GM12878 (cell line): Measurements from ENCODE around the gene TMEM259.

Experiments used
- CTCF ChIP-seq, 3 experiments: IDR thresholded peaks in 2 of 3; conservative IDR thresholded peaks in 1 of 3; 2 replicates each; pipeline ENCODE4 v1.5.1; 2011; ENCODE audit warnings: low read depth in 3 of 3, low read length in 3 of 3, mild to moderate bottlenecking in 3 of 3, control low read depth in 2 of 3, moderate library complexity in 2 of 3, inconsistent platforms in 1 of 3, mixed read lengths in 1 of 3; ENCODE audit not compliant: control insufficient read depth in 2 of 3, insufficient read depth in 1 of 3; ENCODE audit errors: extremely low read depth in 1 of 3
- EP300 ChIP-seq, 2 experiments: fragments of 150-350 bp in 1 of 2; IDR thresholded peaks; 2 replicates each; pipeline ENCODE4 v1.6.1; 2011 to 2012; ENCODE audit warnings: low read depth in 2 of 2, low read length in 2 of 2, borderline replicate concordance in 1 of 2, improper control_type of control experiment in 1 of 2, inconsistent platforms in 1 of 2; ENCODE audit not compliant: control insufficient read depth in 1 of 2
- LARP7 ChIP-seq: fragments of 450-650 bp; IDR thresholded peaks from 2 replicates; pipeline ENCODE4 v1.6.1; 2017; ENCODE audit warnings: mild to moderate bottlenecking
- POLR2AphosphoS5 ChIP-seq: IDR thresholded peaks from 2 replicates; pipeline ENCODE4 v1.6.1; 2011; ENCODE audit warnings: mild to moderate bottlenecking, low read length, inconsistent platforms
- TBL1XR1 ChIP-seq: IDR thresholded peaks from 2 replicates; pipeline ENCODE4 v1.6.1; 2012; ENCODE audit warnings: low read depth, low read length, improper control_type of control experiment

DNA sequence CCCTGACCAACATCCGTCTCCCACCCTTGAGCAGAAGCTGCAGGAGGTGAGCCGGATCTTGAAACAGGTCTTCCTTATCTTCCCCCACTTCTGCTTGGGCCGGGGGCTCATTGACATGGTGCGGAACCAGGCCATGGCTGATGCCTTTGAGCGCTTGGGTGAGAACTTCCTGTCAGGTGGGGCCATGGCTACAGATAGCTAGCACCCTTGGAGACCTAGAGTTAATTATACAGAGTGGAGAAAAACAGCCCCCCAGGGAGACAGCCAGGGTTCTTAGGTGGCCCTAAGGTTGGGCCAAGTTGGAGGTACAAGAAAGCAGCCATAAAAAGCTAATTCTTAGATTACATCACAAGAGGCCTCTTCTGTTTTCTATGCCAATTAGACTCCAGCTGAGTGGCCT is 37.2 kb upstream of the TMEM259 start:
- TF ChIP-seq LARP7: no peak
- no peak for TF ChIP-seq TBL1XR1
- no peak for TF ChIP-seq POLR2AphosphoS5
- TF ChIP-seq CTCF (IDR thresholded peaks at IDR 0.05 in 2 of 3, conservative IDR thresholded peaks at IDR 0.05 in 1 of 3; ENCODE audit: control insufficient read depth in 2 of 3, extremely low read depth in 1 of 3, insufficient read depth in 1 of 3, low read depth in 3 of 3, low read length in 3 of 3): no peak
- no peak for TF ChIP-seq EP300 (IDR thresholded peaks at IDR 0.05; ENCODE audit: borderline replicate concordance in 1 of 2, control insufficient read depth in 1 of 2, low read depth in 2 of 2, low read length in 2 of 2)
